NCI-H1694 treated with DMSO at 0.1 percent for 48 hours (cell line): ENCODE data around the gene MYO10.

Source experiments
- DNase-seq: peaks from one replicate; lab custom pipeline; 2025; lab: John Stamatoyannopoulos, UW

The MYO10 gene

DNA sequence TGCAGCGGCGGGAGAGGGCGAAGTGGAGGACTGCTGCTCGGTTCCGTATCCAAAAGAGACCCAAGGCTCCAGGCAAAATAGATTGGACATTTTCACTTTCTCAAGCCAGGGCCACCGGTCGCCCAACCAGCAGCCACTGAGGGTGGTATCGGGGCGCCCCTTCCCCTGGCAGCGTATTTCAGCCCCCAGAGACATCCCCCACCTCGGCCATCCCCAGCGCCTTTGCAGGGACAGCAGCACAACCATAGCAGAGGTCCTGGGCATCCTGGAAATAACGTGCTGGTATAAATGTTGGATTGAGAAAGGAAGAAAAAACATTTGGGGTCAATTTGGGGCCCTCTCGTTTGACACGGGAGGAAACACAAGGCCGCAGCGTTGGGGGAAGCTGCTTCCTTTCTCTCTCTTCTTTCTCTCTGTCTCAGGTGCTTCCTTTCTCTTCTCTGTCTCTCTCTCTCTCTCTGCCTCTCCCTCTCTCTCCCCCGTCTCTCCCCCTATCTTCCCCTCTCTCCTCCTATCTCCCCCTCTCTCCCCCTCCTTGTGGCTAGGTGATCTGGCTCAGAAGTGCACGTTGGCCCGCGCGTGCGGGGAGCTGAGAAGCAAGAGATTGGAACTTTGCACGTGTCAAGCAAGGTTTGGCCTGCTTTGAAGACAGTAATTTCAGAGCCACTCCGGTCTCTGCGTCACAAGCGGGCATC is 318.7 kb downstream of the MYO10 start:
- DNase-seq: no peak

DNA sequence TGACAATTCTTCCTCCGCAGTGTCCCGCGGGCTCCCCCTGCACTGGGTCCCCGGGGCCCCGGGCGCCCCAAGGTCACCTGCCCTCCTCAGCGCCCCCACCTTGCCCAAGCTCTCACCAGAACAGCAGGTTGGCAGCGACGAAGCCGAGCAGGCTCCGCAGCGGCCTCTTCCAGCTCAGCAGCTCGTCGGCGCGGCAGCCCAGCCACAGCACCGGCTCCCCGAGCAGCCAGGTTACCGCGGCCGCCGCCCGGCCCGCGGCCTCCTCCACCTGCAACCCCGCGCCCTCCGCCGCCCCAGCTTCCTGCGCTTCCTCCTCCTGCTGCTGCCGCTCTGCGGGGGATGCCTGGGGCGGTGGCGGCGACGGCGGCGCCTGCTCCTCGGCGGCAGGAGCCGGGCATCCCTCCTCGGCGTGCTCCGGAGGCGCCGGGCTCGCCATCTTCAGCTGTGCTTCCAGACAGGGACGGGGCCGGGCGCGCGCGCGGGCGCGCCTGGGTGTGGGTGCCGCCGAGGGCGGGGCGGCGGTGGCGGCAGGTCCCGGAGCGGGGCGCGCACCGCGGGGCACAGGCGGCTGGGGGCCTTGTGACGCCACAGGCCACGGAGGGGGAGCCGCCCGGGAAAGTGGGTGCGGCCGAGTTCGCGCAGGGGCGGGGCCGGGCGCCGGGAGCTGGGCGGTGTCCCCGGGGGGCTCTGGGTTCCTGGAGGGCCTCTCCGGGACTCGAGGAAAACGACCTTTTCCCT is 319.4 kb downstream of the MYO10 start, which contains the start of gene RETREG1:
TSS of gene RETREG1 (minus strand) at position 462 of the 738 bp plus-strand sequence. CDS start at position 436, 26 bp downstream.
- peak; percentile 22 for DNase-seq

- no peak for DNase-seq
These were observed 320.1 kb downstream of the MYO10 start for GRCh38 chr5:16615741-16616535.

- DNase-seq: no peak
These were observed 324.1 kb downstream of the MYO10 start for GRCh38 chr5:16612007-16612406.
